Measurements from ENCODE around the gene RPLP2.
A peak's percentile ranks its signal among the peaks of the same experiment; 100 is the strongest.

Gene RPLP2

DNA sequence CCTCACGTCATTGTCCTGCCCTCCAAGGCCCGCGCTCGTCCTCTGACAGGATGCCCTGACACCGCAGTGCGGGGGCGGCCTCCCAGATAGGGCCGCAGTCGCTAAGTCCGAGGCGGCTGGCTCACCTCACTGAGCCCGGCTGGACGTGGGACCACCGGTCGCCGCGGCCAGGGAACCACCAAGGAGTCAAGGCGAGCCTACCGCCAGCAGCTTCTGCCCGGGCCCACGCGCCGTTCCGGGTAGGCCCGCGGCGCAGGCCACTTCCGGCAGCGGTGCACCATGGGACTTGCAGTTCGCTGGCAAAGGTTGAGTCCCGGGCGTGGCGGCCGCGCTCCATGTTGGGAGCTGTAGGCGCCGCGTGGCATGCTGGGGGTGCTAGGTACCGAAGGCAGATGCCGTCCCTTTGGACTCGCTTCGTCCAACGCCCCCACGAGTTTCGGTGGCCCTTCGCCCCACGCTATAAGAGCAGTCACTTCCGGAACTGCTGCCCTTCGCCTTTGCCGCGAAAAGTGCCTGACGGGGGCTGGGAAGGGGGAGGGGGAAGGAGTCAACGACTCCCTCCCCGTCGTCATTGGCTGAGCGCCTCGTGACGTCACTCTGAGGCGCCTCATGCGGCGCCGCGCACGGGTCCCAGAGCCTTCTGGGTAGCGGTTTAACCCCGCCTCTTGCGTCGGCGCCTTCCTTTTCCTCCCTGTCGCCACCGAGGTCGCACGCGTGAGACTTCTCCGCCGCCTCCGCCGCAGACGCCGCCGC is at the start of gene RPLP2:
TSS of gene RPLP2 (plus strand) at position 681 of the 753 bp plus-strand sequence. CDS start 268 bp downstream, outside the sequence.
- peak; percentile 87 to 88 for DNase-seq

DNA sequence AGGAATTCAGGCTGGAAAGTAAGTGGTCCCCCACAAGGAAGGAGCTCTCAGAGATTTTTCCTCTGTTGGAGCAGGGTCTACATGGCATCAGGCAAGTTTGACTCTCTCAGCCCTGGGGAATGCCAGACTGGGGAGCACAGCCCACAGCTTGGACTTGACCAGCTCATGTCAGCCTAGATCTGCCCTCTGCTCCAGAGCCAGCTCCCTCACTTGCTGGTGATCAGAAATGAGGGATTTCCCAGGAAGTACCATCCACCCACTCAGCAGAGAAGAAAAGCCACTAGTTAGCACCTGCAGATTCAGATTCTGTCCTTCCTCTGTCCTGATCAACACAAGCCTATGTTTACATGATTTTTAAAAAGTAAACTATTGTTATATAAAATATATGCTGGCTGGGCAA is 49.5 kb upstream of the RPLP2 start:
- no peak for DNase-seq

DNA sequence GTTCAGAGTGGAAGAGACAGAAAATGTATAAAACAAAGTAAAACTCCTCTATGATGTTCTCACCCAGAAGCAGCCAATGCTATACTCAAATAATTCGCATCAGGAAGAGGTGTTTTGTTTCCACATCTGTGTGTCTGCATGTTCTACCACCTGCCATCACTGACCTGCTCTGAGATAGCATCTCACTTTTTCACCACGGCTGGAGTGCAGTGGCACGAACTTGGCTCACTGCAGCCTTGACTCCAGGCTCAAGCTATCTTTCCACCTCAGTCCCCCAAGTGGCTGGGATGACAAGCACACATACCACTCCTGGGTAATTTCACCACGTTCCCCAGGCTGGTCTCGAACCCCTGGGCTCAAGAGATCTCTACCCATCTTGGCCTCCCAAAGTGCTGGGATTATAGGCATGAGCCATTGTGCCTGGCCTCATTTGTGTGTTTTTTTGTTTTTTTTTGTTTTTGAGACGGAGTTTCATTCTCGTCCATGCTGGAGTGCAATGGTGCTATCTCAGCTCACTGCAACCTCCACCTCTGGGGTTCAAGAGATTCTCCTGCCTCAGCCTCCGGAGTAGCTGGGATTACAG is 48.1 kb upstream of the RPLP2 start:
- no peak for DNase-seq

DNA sequence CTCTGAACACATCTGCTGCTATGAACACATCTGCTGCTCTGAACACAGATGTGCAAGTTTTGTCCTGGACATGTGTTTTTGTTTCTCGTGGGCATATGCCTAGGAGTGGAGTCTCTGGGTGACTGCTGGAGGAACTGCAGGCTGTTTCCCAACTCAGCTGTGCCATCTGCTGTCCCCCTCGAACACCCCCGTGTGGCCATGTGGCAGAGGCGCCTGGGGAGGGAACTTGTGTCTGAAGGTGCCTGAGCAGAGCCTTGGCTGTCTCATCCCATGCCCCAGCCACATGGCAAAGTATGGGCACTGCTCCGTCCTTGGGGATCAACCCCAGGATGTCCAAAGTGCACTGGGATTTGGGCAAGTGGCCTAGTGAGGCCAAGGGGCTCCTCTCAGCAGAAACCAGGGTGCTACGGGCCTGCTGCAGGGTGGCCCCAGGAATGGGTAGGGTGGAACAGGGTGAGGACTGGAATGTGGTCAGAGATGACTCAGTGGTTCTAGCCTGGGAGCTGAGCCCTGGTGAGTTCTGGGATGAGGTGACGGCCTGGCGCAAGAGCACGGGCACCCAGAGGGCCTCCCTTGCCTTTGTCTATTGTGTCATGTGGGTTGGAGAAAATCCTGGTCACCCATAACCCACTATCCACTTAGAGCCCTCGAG is 47.2 kb upstream of the RPLP2 start:
- peak; percentile 60 to 67 for DNase-seq

DNA sequence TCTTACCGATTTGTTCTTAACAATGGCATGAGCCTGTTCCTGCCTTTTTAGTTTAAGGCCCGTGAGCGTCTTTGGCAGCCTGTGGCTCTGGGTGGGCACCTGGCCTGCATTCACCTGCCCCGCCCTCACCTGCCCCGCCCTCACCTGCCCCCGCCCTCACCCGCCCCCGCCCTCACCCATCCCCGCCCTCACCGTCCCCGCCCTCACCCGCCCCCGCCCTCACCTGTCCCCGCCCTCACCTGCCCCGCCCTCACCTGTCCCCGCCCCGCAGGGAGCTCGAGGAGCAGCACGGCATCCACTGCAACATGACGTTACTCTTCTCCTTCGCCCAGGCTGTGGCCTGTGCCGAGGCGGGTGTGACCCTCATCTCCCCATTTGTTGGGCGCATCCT is 46.7 kb upstream of the RPLP2 start:
- DNase-seq: no peak

DNA sequence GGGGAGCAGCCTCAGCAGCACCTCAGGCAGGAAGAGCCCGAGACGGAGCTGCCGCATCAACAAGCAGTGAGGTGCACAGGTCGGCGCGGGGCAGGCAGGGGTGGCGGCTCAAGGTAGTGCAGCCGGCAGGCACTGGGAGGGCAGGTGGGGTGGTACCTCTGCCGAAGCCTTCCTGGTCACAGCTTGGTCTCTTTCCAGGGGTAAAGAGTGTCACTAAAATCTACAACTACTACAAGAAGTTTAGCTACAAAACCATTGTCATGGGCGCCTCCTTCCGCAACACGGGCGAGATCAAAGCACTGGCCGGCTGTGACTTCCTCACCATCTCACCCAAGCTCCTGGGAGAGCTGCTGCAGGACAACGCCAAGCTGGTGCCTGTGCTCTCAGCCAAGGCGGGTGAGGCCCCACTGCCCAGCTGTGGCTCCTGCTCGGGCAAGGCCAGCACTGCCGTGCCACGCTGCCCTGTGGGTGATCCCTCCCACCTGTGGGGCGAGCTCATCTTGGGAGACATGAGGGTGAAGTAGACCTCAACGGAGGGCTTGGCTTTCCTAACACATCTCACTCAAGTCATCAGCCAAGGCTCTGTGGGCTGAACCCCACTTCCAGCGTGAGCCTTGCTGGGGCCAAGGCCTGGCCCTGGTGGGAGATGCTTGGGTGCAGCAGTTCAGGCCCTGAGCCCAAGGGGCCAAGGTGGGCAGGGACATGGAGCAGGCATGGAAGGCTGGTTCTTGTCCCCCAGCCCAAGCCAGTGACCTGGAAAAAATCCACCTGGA is 46.0 kb upstream of the RPLP2 start:
- no peak for DNase-seq

DNA sequence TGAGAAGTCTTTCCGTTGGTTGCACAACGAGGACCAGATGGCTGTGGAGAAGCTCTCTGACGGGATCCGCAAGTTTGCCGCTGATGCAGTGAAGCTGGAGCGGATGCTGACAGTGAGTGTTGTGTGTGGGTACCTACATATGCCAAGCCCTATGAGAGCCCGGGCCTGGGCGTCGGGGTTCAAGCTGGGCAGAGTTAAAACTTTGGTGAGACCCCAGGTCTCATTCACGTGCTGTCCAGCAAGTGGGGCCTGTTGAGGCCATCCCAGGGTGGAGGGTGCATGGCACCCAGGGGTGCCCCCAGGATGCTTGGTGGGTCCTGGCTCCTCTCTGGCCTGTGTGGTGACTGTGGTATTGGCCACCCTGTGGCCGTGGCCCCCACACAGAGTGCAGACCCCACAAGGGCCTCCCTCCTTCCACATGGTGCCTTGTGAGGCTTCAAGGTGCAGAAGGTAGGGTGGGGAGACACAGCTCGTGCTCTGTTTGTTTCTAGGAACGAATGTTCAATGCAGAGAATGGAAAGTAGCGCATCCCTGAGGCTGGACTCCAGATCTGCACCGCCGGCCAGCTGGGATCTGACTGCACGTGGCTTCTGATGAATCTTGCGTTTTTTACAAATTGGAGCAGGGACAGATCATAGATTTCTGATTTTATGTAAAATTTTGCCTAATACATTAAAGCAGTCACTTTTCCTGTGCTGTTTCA is 45.3 kb upstream of the RPLP2 start:
- DNase-seq: no peak

DNA sequence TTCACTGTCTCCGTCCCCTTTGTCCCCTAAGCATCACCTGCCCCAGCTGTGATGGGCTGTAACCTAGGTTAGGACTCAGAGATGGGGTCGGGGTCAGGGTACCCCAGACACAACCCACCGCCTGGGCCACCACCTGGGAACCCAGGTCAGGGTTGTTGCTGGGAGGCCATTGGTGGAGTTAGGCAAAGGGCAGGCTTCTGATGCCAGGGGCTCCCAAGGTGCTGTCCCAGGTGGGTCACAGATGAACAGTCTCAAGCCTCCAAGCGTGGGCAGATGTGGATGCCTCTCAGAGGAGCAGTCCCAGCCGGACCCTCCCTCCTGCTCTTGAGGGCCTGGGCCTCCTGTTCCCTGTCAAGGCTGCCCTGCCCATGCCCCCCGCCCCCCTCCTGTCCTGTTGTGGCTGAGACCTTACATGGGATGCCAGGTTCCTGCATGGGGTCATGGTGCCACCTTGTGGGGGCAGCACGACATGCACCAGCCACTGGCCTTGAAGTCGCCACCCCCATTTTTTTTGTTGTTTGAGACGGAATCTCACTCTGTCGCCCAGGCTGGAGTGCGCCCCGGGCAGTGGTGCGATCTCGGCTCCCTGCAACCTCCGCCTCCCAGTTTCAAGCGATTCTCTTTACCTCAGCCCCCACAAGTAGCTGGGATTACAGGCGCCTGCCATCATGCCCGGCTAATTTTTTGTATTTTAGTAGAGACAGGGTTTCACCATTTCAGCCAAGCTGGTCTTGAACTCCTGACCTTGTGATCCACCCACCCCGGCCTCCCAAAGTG is 44.6 kb upstream of the RPLP2 start:
- peak; percentile 41 to 43 for DNase-seq

DNA sequence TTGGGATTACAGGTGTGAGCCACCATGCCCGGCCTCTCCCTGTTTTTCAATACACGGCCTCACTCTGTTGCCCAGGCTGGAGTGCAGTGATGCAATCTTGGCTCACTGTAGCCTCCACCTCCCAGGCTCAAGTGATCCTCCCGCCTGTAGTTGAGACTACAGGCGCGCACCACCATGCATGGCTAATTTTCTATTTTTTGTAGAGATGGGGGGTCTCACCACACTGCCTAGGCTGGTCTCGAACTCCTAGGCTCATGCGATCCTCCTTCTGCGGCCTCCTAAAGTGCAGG is 44.0 kb upstream of the RPLP2 start:
- no peak for DNase-seq

DNA sequence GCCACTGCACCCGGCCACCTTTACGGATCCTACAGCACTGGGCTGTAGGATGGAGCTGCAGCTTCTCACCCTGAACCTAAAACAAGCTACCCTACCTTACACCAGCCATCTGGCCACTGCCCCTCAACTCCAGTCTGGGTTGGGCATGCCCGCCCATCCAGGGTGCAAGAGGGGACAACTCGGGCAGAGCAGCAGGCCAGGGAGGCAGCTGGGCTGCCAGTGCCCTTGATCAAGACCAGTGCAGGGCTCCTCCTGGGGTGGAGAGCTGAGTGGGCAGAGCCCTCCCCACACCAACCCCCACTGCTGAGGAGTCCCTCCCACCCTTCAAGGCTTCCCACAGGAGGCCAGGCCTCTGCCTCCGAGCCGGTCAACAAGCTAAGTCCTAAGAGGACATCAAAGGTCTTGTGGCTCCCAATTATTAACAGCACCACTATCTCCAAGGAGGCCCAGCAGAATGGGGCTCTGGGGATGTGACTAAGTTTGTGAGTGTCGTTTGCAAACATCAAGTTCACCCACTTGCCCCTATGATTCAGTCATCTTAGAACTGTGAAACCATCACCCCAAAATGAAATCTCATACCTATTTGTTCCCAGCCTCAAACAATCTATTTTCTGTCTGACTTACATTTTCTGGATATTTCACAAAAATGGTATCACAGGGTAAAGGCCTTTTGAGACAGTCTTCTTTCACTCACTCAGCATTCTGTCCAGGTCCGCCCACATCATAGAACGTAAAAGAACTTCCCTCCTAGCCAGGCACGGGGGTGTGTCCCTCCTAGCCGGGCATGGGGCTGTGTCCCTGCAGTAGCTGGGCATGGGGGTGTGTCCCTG is 43.4 kb upstream of the RPLP2 start:
- DNase-seq: no peak

DNA sequence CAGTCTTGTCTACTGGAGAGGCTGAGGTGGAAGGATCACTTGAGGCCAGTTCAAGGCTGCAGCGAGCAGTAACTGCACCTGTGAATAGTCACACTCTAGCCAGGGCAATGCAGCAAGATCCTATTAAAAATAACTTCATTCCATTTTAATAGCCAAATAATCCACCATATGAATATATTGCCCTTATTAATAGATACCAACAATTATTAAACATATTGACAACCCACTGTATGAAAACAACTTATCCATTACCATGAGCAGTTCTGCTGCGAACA is 42.9 kb upstream of the RPLP2 start:
- no peak for DNase-seq

DNA sequence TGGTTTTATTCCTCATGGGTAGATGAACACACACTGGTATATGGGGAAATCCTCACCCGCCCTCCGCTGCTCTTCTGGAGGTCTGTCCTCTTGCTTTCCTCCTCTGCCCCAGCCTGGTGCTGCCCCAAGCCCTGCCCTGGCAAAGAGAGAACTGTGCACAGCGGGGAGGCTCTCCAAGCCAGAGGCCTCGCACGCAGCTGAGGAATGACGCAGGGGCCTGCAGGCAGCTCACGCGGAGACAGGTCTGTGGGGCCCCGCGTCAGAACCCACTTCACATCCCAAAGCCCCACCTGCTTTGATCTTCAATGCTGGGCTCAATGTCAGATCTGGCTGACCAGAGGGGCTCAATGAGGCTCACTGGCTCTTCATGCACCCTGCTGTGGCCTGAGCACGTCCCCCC is 42.5 kb upstream of the RPLP2 start:
- DNase-seq: no peak

DNA sequence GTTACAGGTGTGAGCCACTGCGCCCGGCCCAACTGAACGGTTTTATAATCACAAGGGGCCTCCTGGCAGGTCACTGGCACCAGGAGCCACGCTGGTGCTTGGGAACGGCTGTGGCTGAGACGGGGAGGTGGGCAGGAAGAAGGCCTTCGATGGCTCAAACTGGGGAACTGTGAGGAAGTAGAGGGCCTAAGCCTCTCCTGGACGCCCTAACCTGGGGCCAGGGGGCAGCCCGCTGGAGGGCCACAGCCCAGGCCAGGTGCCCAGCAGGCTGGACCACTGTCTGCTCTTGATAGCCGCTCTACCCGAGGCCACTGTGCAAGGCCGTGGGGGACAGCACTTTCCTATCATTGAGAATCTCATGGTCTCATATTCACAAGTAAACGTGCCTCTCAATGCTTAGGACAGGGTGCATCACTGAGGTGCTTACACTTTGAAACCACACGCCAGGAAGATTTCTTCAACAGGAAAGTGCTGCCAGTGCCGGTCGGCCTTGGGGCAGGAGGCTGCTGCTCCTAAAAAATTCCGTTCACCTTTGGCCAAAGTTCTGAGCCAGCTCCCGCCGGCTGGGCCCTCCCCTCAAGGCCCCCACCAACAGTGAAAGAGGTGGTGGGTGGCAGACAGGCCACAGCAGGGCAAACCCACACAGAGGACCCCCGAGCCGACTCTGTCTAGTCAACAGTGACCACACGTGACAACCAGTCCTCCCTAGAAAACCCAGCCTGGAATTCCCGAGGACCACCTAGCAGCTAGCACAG is 39.7 kb upstream of the RPLP2 start:
- DNase-seq: no peak

DNA sequence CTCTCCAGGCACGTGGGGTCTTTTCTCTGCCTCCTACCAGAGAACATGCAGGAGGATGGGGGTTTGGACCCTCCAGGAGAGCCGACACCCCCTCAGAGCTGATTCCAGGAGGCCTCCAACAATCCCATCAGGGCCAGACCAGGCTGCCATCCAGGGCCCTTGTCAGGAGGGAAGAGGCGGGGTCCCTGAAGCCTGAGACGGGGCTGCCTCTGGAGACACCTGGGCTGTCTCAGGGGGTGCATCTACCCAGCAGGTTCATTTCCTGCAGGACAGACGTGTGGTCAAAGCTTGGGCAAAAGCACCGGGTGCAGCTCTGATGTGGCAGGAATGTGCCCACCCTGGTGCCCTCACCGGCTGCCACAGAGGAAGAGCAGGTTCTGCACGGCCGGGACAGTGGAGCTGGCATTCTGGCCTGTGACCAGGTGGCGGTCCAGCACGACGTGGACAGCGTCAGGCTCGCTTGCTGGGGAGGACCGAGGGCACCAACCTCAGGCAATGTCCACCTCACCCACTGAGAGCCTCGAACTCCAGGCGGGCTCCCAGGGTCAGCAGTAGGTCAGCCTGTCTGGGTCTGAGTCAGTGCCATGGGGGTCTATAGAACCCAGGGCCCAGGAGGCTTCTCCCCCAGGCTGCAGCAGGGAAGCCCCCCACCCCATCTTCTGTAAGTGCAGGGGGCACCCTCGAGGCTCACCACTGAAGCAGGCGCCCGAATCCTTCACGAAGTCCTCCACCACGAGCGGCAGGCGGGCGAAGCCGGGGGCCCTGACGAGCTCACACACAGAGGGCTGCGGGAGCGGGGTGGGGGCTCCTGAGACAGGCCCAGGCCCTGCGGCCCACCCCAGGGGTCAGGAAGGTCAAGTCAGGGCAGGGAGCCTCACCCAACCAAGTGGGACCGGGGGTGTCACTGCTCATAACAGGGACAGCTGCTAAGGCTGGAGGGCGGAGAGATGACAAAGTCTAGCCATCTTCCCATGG is 38.8 kb upstream of the RPLP2 start:
- no peak for DNase-seq

DNA sequence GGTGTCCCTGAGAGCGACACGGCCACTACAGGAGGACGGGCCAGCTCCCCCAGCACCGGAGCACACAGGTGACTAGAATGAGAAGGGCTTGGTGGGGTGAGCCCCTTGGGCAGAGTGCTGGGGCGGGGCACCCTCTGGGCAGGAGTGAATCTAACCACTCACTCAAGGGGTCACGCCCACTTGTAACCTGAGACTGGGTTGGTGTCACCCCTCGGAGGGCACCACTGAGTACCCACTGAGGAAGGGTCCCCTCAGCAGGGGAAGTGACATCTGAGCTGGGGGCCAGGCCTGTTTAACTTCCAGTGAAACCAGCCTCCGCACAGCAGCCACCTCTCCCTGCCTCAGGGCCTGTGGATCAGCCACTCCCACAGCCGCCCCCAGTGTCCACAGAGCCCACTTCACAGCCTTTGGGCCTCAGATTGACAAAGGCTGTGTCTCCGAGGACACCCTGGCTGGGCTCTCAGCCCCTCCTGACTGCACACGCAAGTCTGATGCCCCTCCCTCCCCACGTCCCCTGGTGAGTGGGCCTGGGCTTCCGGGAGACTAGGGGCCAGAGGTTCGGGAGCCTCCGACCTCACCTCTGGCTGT is 38.1 kb upstream of the RPLP2 start:
- DNase-seq: no peak

DNA sequence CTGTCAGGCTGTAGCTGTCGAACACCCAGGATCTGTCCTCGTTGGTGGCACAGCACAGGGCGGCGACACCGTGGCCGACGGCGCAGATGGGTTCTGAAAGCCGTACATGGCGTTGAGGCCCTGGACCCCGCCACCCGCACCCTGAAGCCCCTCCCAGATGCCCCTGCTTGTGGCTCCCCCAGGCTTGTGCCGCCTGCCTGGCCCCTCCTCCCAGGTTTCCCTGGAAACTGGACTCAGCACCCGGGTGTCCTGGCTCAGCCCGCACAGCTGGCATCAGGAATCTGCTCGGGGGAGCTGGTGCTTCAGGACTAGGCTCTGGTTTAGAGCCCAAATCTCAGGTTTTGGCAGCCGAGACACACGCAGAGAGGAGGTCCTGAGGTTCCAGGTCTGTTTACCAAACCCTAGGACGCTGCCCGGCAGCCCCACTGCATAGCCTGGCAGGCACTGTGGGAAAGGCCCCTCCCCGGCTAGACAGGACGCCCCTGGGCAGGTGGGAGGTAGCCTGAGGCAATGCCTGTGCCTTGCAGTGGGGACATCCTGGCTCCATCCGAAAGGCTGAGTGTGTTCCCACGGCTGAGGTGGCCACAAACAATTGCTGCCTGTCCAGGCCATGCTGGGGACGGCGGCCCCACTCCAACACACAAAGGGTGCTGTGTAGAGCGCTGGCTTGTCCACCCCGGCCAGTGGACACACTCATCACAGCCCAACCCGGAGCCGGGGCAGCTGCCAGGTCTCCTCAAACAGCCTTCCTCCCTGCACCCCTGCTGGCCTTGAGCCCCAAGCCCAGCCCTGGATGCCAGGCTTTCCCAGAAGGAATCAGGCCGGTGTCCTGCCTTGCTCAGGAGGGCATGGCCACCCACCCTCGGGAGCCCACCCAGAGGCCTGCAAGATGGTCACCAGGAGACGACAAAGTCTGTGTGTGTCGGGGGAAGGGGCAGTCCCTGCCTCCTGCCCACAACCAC is 37.1 kb upstream of the RPLP2 start:
- no peak for DNase-seq

DNA sequence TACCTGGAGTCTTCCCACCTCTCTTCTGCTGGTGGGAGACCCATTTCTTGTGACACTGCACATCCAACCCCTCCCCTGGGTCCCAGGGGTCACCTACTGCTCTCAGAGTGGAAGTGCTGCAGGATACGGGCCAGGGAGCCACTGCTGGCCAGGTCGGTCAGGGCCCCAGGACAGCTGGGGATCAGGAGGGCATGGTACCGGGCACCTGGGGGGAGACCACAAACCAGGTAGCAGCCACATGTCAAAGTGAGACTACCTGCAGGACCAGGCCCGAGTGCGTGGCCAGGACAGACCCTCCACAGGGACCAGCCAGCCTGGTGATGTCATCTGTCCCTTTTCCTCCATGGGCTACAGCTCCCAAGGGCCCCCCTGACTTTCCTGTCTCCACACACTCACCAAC is 36.3 kb upstream of the RPLP2 start:
- DNase-seq: no peak

DNA sequence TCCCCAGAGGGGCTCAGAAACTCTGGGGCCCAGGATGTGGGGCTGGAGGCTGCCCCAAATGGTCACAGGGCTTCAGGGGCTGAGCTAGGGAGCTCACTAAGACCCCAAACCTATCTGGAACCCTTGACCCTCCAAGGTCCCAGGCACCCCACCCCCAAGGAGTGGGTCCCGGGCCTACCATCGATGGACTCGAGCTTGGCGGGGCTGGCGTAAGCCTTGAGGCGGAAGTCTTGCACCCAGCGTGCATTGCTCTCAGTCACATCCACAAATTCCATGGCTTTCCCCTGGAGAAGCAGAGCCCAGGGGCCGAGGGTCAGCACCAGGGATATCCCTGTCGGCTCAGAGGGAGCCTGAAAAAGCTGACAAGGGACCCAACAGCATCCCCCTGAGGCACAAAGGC is 35.9 kb upstream of the RPLP2 start:
- no peak for DNase-seq

All from AML-193 (cell line).